NCI-H1092 treated with DMSO at 0.1 percent for 48 hours (cell line): Measurements from ENCODE around the gene BLZF1.
"Not testable (repeated sequence)": the region's sequence is repeated elsewhere in the genome, so short reads cannot be mapped to it uniquely, and the experiment has no call there.

ENCODE experiments used
- DNase-seq: peaks from one replicate; lab custom pipeline; 2025; lab: John Stamatoyannopoulos, UW

BLZF1 gene

GRCh38 chr1:169361281-169361680 lies 6.7 kb upstream of the BLZF1 start:
- DNase-seq: no peak

DNA sequence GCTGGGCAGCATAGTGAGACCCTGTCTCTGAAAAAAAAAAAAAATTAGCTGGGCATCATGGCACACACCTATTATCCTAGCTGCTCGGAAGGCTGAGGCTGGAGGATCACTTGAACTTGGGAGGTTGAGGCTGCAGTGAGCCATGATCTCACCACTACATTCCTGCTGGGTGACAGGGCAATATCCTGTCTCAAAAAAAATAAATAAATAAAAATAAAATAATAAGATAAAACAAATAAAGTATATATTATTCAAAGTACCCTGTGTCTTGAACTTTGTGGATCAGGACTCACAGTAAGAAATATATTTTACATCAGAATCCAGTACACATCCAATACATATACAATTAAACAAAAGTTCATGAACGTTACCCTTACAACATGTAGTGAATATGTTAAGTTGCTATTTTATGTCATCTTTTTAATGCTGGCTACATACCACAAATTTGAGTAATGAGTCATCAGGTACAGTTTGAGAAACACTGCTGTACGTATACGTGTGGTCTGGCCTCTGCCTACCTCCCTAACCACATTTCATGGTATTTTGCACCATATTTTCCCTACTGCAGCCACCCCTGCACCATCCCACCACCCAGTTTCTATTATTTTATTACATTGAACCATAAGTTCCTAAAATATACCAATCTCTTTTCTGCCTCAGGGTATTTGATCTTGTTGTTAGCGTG lies 4.8 kb upstream of the BLZF1 start:
- no peak for DNase-seq

- no peak for DNase-seq
Measured at GRCh38 chr1:169364948-169365347, 3.0 kb upstream of the BLZF1 start.

- peak; percentile 23 for DNase-seq
Measured at GRCh38 chr1:169367096-169367685, 804 bp upstream of the BLZF1 start.

DNA sequence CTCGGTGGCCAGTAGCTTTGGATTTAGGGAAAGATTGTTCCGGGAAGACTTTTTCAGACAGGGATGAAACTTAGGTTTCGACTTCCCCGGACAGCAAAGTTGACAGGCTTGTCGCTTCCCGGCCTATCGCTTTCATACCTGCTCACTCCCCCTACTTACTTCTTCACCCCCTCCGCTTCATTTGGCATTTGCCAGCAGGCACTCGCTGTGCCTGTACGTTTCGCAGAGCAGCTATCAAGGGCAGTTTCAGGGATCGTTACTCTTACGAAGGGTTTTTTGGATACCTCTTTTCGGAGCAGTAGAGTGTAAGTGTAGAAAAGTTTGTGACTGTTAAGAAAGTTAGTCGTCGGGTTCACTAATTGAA lies 393 bp downstream of the BLZF1 start:
- DNase-seq: no peak

DNA sequence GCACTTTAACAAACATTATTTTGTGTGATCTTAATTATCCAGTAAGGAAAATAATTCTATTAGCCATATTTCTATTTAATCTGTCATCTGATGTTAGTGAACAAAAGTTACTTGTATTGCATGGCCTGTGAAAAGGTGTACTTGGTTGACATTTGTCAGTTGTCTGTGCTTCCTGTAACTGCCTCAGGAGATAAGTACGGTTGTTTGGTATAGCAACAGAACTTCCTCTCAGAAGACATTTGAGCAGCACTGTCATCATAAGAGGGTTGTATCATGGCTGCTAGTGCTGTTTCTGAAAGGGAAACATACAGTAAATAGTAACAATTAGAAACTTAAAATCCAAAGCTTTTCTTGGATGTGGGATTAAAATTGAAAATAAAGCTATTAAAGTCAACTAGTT lies 3.4 kb downstream of the BLZF1 start:
- no peak for DNase-seq

GRCh38 chr1:169381162-169381561 lies 13.2 kb downstream of the BLZF1 start:
- no peak for DNase-seq

- DNase-seq: no peak
Measured at GRCh38 chr1:169383449-169383848, 15.5 kb downstream of the BLZF1 start.

DNA sequence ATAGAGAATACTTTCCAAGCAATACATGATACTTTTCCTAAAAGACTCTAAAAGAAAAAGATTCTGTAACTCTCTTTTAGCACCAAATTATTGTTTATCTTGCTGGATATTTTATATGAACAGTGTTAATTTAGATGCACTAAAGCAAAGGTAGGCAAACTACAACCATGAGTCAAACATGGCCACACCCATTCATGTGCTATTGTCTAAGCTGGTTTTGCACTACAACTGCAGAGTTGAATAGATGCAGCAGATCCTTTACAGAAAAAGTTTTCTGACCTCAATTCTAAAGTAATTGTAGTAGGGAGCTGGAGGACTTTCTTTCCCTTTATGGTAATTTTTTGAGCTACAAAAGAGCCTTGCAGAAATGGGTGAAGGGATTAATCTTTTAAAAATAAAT lies 19.4 kb downstream of the BLZF1 start:
- DNase-seq: no peak

DNA sequence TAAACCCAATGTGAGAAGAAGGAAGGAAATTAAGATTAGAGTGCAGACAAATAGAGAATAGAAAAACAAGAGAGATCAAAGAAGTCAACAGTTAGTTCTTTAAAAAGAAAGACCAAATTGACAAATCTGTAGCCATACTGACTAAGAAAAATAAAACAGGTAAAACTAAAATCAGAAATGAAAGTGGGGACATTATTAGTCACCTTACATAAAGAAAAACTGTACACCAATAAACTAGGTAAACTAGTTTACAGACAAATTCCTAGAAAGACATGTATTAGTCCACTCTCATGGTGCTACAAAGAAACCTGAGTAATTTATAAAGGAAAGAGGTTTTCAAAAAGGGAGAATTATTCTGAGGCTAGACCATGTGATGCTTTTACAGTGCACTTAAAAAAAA lies 22.3 kb downstream of the BLZF1 start:
- no peak for DNase-seq

DNA sequence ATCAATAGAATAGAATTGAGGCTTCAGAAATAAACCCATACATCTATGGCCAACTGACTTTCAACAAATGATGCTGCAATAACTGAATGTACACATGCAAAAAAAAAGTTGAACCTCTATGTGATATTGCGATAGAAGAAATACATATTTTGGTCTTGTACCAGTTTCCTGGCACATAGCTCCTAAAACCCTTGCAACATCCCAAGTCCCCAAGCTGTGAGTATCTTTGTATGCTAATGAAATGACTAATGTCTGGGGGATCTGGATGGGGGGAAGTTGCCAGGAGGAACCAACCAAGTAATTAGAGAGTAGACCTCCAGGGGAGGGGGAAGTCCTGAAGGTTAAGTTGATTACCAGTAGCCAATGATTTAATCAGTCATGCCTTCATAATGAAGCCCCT lies 24.4 kb downstream of the BLZF1 start:
- DNase-seq: no peak

DNA sequence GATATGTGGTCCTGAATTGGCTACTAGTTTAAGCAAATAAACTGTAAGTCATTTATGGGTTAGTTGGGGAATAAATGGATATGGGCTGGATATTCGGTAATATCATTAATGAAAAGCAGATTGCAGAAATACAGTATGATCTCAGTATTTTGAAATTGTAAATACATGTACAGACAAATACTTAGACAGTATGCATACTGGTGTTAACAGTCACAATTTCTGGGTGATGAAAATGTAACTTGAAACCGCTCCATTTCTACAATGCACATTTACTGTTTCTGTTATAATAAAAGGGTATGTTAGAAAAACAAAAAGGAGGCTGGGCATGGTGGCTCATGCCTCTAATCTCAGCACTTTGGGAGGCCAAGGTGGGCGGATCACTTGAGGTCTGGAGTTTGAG lies 28.0 kb downstream of the BLZF1 start:
- no peak for DNase-seq

GRCh38 chr1:169402578-169402977 lies 34.6 kb downstream of the BLZF1 start:
- not testable (repeated sequence) for DNase-seq

- not testable (repeated sequence) for DNase-seq
Measured at GRCh38 chr1:169408340-169408739, 40.3 kb downstream of the BLZF1 start.

DNA sequence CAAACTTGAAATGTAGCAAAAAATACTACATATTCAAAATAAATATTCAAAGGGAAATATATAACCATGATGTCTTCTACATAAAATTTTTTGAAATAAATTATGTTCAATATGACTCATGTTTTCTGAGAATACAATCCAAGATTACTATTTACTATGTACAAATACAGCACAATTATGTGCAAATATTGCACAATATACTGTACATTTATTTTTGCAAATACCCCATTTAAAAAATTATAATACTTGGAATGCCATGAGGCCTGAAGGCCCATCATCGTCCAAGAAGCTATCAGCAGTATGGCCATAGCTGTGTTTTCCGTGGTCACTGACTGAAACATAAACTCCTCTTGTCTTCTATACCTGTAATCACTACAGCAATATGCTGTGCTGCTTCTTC lies 47.0 kb downstream of the BLZF1 start:
- DNase-seq: no peak

- DNase-seq: no peak
Measured at GRCh38 chr1:169421309-169421708, 53.3 kb downstream of the BLZF1 start.

GRCh38 chr1:169426174-169426705 lies 58.2 kb downstream of the BLZF1 start:
- no peak for DNase-seq

GRCh38 chr1:169427081-169427641 lies 59.2 kb downstream of the BLZF1 start, which contains the start of gene CCDC181:
Gene CCDC181, minus strand, starts transcription at chr1:169427474. Its CDS starts 2,547 bp downstream, at chr1:169424927.
- DNase-seq: peak; percentile 98
